B cell (primary cell): ENCODE data around the gene FAM110C. TPM values are rescaled to one million over a fixed set of nuclear protein-coding genes. Genes with fewer than 3 reads are reported as not detected.
"Not testable (repeated sequence)": the region's sequence is repeated elsewhere in the genome, so short reads cannot be mapped to it uniquely, and the experiment has no call there.

Source experiments
- ATAC-seq: fragments of 200-7000 bp; cut with Tn5 transposase; one replicate; pipeline ENCODE4 v1.10.0; 2021; ENCODE audit warnings: low read depth, mild to moderate bottlenecking, moderate number of reproducible peaks, moderate library complexity
- CTCF ChIA-PET: fragments of 350-600 bp; sonication (Branson Sonifier 250); formaldehyde crosslinking; loops from one replicate; lab custom pipeline; 2021; ENCODE audit warnings: antibody characterized with exemption, inconsistent platforms; lab: Charles Lee
- POLR2A ChIA-PET: fragments of 350-600 bp; sonication (Branson Sonifier 250); formaldehyde crosslinking; loops from one replicate; lab custom pipeline; 2021; ENCODE audit warnings: antibody characterized with exemption; lab: Charles Lee
- DNase-seq: peaks from one replicate; pipeline ENCODE4 v3.0.0; 2013
- H2AFZ ChIP-seq: 2 replicates; pipeline ENCODE4 v1.6.1; 2012; ENCODE audit warnings: mild to moderate bottlenecking, low read depth, low read length; ENCODE audit not compliant: insufficient read depth, poor library complexity, severe bottlenecking
- H3K27ac ChIP-seq, 2 donors: 1 replicate in 1 of 2; 2 replicates in 1 of 2; pipeline ENCODE4 v1.5.1; 2012 to 2013; ENCODE audit warnings: low read length in 2 of 2, mild to moderate bottlenecking in 2 of 2, moderate library complexity in 1 of 2
- H3K27me3 ChIP-seq, 4 experiments: fragments of 200-600 bp in 1 of 4; sonication (generic) in 1 of 4; replicated peaks in 1 of 4; 1 replicate in 2 of 4; 2 replicates in 2 of 4; pipeline versions ENCODE4 v1.6.1 to v1.7.0; 2013 to 2016; ENCODE audit warnings: low read length in 3 of 4, mild to moderate bottlenecking in 2 of 4, mixed read lengths in 1 of 4, moderate library complexity in 1 of 4; ENCODE audit not compliant: insufficient read depth in 4 of 4, control insufficient read depth in 3 of 4; ENCODE audit errors: control extremely low read depth in 1 of 4
- H3K36me3 ChIP-seq, 2 experiments: replicated peaks in 1 of 2; 1 replicate in 1 of 2; 2 replicates in 1 of 2; pipeline versions ENCODE4 v1.6.1 to v1.7.1; 2013; ENCODE audit warnings: low read length in 1 of 2; ENCODE audit not compliant: insufficient read depth in 2 of 2, control insufficient read depth in 1 of 2; ENCODE audit errors: control extremely low read depth in 1 of 2, extremely low read depth in 1 of 2
- H3K4me1 ChIP-seq, 2 donors: fragments of 200-600 bp in 1 of 2; sonication (generic) in 1 of 2; 1 replicate in 1 of 2; 2 replicates in 1 of 2; pipeline versions ENCODE4 v1.5.1 to v1.6.1; 2013 to 2017; ENCODE audit warnings: low read length in 2 of 2; ENCODE audit not compliant: control insufficient read depth in 2 of 2, insufficient read depth in 2 of 2
- H3K4me2 ChIP-seq: replicated peaks from 2 replicates; pipeline ENCODE3; 2012; ENCODE audit warnings: mild to moderate bottlenecking, low read depth, low read length; ENCODE audit not compliant: poor library complexity, severe bottlenecking
- H3K4me3 ChIP-seq, 5 experiments: fragments of 200-600 bp in 1 of 5; sonication (generic) in 1 of 5; 1 replicate in 3 of 5; 2 replicates in 2 of 5; pipeline versions ENCODE4 v1.5.1 to v1.7.0; 2011 to 2016; ENCODE audit warnings: low read length in 4 of 5, mild to moderate bottlenecking in 4 of 5, low read depth in 2 of 5, control low read depth in 1 of 5, moderate library complexity in 1 of 5; ENCODE audit not compliant: insufficient read depth in 1 of 5; ENCODE audit errors: control extremely low read depth in 1 of 5, extremely low read depth in 1 of 5
- H3K79me2 ChIP-seq: fragments of 200-600 bp; sonication (generic); one replicate; pipeline ENCODE4 v1.6.0; 2016; ENCODE audit warnings: low read length; ENCODE audit not compliant: control insufficient read depth, insufficient read depth
- H3K9ac ChIP-seq: fragments of 200-600 bp; sonication (generic); 2 replicates; pipeline ENCODE4 v1.6.1; 2017; ENCODE audit warnings: mild to moderate bottlenecking, low read length, moderate library complexity
- H3K9me3 ChIP-seq, 3 donors: one replicate each; pipeline versions ENCODE4 v1.6.1 to v1.7.1; 2013; ENCODE audit warnings: low read length in 2 of 3; ENCODE audit not compliant: control insufficient read depth in 2 of 3, insufficient read depth in 1 of 3; ENCODE audit errors: control extremely low read depth in 1 of 3
- H4K20me1 ChIP-seq: 2 replicates; pipeline ENCODE4 v1.6.0; 2012; ENCODE audit warnings: mild to moderate bottlenecking, low read length; ENCODE audit not compliant: insufficient read depth, control insufficient read depth, poor library complexity, severe bottlenecking
- H3K27ac Mint-ChIP-seq: one replicate; pipeline ENCODE4 v1.8.0; 2021; ENCODE audit warnings: mixed read lengths
- H3K27me3 Mint-ChIP-seq: one replicate; pipeline ENCODE4 v1.8.0; 2021; ENCODE audit warnings: mixed read lengths
- H3K4me1 Mint-ChIP-seq: one replicate; pipeline ENCODE4 v1.8.0; 2021; ENCODE audit warnings: mixed read lengths
- H3K4me3 Mint-ChIP-seq: one replicate; pipeline ENCODE4 v1.8.0; 2021; ENCODE audit warnings: mixed read lengths
- H3K9me3 Mint-ChIP-seq: one replicate; pipeline ENCODE4 v1.8.0; 2022; ENCODE audit warnings: mixed read lengths; ENCODE audit not compliant: insufficient read depth
- EZH2 ChIP-seq: IDR thresholded peaks from 2 replicates; pipeline ENCODE4 v1.6.1; 2012; ENCODE audit warnings: borderline replicate concordance, low read depth, mild to moderate bottlenecking, moderate library complexity, low read length; ENCODE audit not compliant: insufficient read depth, poor library complexity, severe bottlenecking
- WGBS: methylation state at CpG from one replicate; pipeline ENCODE4 v1.1.5; 2013; ENCODE audit warnings: missing lambda C conversion rate; ENCODE audit not compliant: insufficient coverage; 5-methylcytosine and 5-hydroxymethylcytosine counted together
- intact Hi-C: fragments of 100-400 bp; cut with micrococcal nuclease; formaldehyde crosslinking; loops from one replicate; pipeline ENCODE4 v1.10.0; 2022
- polyA plus RNA-seq: library from polyadenylated mRNA; depleted of rRNA; stranded (reverse); fragments of >200 nt; gene quantifications from 2 replicates; pipeline ENCODE4 v1.2.3, GENCODE V29; 2012
- total RNA-seq, 2 donors: library from RNA; stranded (reverse); fragments of 120-200 nt in 1 of 2; gene quantifications; 1 replicate in 1 of 2; 2 replicates in 1 of 2; pipeline versions ENCODE4 v1.2.3 to v1.2.4, GENCODE V29; 2013 to 2022
- TF ChIP-seq, protein P1 (sequence below): fragments of 200-600 bp; IDR thresholded peaks from one replicate; pipeline ENCODE4 v1.8.0; 2022; ENCODE audit warnings: antibody characterized with exemption, mild to moderate bottlenecking

Gene FAM110C
- total and polyA plus RNA-seq, 2 donors (not counting 1 experiment from before 2014, with no cell fraction given): not detected

- DNase-seq (no peak), ATAC-seq (no peak)
- Mint-ChIP-seq H3K9me3 (peaks cover 3% of the 10 kb centered on the region), H3K27ac (no peak overlapping the region), H3K4me1 (peaks cover 18% of the 10 kb centered on the region), H3K4me3 (no peak overlapping the region), H3K27me3 (peaks cover 14% of the 10 kb centered on the region)
- ChIA-PET POLR2A (no interaction called here), CTCF (no interaction called here)
- Histone ChIP-seq H3K27me3 (peaks cover 0 to 3% (median 0%) of the 10 kb centered on the region in 4 experiments), H3K4me2 (peak overlapping the region; percentile 8), H3K4me3 (no peak overlapping the region), H3K4me1 (peaks cover 3 to 5% of the 10 kb centered on the region in 2 donors), H3K79me2 (no peaks in the 10 kb centered on the region), H2AFZ (no peak overlapping the region), H3K36me3 (no peaks in the 10 kb centered on the region), H4K20me1 (no peaks in the 10 kb centered on the region), H3K9ac (no peak overlapping the region), H3K27ac (no peak overlapping the region), H3K9me3 (no peaks in the 10 kb centered on the region)
- intact Hi-C loops: no loop called here
- TF ChIP-seq, protein P1, sequence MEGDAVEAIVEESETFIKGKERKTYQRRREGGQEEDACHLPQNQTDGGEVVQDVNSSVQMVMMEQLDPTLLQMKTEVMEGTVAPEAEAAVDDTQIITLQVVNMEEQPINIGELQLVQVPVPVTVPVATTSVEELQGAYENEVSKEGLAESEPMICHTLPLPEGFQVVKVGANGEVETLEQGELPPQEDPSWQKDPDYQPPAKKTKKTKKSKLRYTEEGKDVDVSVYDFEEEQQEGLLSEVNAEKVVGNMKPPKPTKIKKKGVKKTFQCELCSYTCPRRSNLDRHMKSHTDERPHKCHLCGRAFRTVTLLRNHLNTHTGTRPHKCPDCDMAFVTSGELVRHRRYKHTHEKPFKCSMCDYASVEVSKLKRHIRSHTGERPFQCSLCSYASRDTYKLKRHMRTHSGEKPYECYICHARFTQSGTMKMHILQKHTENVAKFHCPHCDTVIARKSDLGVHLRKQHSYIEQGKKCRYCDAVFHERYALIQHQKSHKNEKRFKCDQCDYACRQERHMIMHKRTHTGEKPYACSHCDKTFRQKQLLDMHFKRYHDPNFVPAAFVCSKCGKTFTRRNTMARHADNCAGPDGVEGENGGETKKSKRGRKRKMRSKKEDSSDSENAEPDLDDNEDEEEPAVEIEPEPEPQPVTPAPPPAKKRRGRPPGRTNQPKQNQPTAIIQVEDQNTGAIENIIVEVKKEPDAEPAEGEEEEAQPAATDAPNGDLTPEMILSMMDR: no peak
- TF ChIP-seq EZH2: no peak
These were observed 22.2 kb downstream of the FAM110C start for GRCh38 chr2:24107-24506.

DNA sequence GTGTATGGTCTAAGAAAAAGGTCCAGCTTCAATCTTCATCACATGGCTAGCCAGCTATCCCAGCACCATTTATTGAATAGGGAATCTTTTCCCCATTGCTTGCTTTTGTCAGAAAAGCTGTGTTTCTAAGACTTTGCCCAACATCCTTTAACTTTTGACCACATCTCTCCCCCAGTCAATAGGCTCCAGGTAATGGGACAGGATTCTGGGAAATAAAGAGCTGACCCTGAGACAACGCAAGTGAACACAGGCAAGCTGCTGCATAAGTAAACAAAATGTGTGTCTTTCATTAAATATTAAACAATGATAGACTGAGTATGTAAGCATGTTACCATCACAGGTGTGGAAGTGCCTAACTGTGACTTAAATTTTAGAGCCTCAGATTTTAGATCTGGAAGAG is 23.0 kb downstream of the FAM110C start:
- peaks cover 16% of the 10 kb centered on the region for H3K4me1 Mint-ChIP-seq
- ATAC-seq (no peak), DNase-seq (no peak)
- Histone ChIP-seq H3K27ac (no peak overlapping the region), H3K9ac (no peak overlapping the region), H4K20me1 (no peaks in the 10 kb centered on the region), H3K27me3 (peaks cover 0 to 3% (median 0%) of the 10 kb centered on the region in 4 experiments), H3K4me2 (no peak overlapping the region), H3K36me3 (no peaks in the 10 kb centered on the region), H3K4me1 (peaks cover 3 to 5% of the 10 kb centered on the region in 2 donors), H3K9me3 (no peaks in the 10 kb centered on the region), H3K79me2 (no peaks in the 10 kb centered on the region), H2AFZ (no peak overlapping the region), H3K4me3 (no peak overlapping the region)
- H3K27me3 Mint-ChIP-seq: peaks cover 17% of the 10 kb centered on the region
- intact Hi-C loops: no loop called here
- WGBS: no CpG with 5 or more reads among the region's 1 CpG
- H3K27ac Mint-ChIP-seq: no peak overlapping the region
- H3K4me3 Mint-ChIP-seq: no peak overlapping the region
- POLR2A ChIA-PET: no interaction called here
- CTCF ChIA-PET: no interaction called here
- H3K9me3 Mint-ChIP-seq: peaks cover 3% of the 10 kb centered on the region
- no peak for TF ChIP-seq EZH2
- TF ChIP-seq, protein P1: no peak

- H3K9me3 ChIP-seq, DNase-seq, H3K4me1 ChIP-seq, H4K20me1 ChIP-seq, H3K27ac Mint-ChIP-seq, intact Hi-C loops, H3K4me1 Mint-ChIP-seq, H3K9ac ChIP-seq, CTCF ChIA-PET, H3K4me3 Mint-ChIP-seq, ATAC-seq, POLR2A ChIA-PET, H3K4me3 ChIP-seq, H3K36me3 ChIP-seq, H3K27ac ChIP-seq, H3K4me2 ChIP-seq, H3K27me3 ChIP-seq, H2AFZ ChIP-seq, H3K9me3 Mint-ChIP-seq, H3K79me2 ChIP-seq: not testable (repeated sequence)
- peaks cover 11% of the 10 kb centered on the region for H3K27me3 Mint-ChIP-seq
- WGBS: no CpG with 5 or more reads among the region's 4 CpGs
These were observed 24.1 kb downstream of the FAM110C start for GRCh38 chr2:22244-22643.
